NCI-H82 treated with DMSO at 0.1 percent for 48 hours (cell line): ENCODE measurements around the gene MYOF.
A peak's percentile ranks its signal among the peaks of the same experiment; 100 is the strongest.
"Not testable (repeated sequence)": the region's sequence is repeated elsewhere in the genome, so short reads cannot be mapped to it uniquely, and the experiment has no call there.

Experiments used
- DNase-seq: peaks from one replicate; lab custom pipeline; 2025; ENCODE audit not compliant: unreplicated experiment; lab: John Stamatoyannopoulos, UW

Gene MYOF

DNA sequence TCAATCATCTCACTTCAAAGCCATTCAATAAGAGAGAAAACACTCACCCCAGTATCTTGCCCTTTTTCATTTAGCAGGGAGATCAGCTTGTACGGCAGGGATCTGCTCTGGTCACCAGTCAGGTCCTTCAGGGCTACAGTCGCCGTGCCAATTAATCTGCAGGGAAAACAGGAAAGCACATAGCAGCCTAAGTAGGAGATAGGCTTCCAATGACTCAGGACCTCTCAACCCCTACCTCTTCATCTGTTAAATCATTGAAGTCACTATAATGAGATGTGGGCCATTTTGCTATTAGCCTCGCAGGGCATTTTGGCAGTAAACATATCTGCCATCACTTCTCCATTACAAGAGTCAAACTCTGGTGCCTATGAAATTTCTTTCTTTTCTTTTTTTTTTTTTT is 50.8 kb downstream of the MYOF start:
- no peak for DNase-seq

DNA sequence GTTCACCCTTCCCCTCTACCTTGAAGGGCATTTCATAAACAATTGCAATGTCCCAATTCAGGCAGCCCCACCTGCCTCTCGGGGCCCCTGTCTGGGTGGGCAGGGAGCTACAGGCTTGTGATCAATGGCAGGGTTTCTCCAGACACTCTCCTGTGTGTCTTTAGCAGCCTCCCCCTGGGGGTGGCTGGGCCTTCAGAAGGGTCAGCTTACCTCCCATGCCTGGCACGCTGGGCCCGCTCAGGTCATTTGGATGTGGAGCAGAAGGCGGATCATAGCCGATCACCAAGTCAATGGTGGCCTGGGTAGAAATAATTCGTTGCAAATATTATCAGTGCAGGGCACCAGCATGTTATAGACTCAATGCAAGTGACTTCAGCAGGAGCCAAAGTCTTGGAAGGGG is 56.3 kb downstream of the MYOF start:
- no peak for DNase-seq

DNA sequence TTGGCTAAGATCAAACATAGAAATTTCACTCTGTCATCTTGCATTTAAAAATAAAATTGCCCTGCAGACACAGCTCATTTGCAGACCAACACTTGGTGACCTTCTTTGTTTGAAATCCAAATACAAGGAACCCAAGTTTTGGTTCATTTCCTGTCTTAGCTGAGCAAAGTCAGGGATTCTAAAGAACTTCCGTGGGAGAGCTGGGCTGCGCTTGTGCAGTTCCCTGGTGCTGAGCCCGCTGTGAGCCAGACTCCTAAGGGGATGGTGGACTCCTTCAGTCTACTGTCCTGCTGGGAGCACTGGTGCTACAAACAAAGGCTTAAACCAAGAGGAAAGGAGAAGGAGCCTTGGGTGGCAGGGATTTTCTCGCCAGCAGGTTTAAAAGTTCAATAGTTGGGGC is 60.0 kb downstream of the MYOF start:
- DNase-seq, result no peak

DNA sequence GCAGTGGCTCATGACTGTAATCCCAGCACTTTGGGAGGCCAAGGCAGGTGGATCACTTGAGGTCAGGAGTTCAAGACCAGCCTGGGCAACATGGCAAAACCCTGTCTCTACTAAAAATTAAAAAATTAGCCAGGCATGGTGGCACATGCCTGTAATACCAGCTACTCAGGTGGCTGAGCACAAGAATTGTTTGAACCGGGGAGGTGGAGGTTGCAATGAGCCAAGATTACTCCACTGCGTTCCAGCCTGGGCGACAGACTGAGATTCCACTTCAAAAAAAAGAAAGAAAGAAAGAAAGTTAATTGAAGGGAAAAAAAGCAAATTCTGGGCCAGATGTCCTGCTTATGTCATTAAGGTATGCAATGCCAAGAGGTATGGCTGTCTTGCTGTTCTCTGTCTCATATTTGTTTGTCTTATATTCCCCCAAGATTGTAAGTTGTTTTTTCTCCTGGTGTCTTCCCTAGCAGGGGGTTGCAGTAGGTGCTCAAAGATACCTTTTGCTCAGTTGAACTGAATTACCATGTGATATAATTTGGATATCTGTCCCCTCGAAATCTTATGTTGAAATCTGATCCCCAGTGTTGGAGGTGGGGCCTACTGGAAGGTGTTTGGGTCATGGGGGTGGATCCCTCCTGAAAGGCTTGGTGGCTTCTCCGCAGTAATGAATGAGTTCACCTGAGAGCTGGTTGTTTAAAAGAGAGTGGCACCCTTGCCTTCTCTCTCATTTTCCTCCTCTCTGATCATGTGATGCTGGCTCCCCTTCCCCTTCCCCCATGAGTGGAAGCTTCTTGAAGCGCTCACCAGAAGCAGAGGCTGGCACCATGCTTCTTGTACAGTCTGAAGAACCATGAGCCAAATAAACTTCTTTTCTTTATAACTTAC is 60.9 kb downstream of the MYOF start:
- DNase-seq, result no peak

DNA sequence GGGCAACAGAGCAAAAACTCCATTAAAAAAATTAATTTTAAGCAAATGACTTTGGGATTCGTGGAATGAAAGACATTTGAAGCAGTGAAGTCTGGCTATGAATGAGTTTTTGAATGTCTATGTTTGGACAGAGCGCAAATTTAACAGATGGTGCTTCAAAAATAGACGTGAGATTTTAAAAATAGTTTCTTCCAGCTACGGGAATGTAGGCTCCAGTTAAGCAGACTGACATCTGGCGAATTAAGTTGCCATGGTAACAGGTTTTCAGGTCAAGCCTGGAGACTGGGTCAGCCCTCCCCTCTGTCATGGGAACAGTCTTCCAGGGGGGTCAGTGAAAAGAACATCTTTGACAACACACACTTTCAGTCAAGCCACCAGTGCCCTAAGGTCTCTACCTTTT is 62.0 kb downstream of the MYOF start:
- peak; percentile 39 for DNase-seq

DNA sequence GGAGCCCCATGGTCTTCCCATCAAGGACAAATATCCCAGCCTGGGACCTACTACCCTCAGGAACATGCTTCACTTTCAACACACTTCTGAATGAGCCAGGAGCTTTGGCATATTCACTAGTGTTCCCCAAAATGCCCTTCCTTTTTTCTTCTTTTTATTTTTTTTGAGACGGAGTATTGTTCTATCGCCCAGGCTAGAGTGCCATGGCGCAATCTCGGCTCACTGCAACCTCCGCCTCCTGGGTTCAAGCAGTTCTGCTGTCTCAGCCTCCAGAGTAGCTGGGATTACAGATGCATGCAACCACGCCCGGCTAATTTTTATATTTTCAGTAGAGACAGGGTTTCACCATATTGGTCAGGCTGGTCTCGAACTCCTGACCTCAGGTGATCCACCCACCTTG is 63.1 kb downstream of the MYOF start:
- not testable (repeated sequence) for DNase-seq

DNA sequence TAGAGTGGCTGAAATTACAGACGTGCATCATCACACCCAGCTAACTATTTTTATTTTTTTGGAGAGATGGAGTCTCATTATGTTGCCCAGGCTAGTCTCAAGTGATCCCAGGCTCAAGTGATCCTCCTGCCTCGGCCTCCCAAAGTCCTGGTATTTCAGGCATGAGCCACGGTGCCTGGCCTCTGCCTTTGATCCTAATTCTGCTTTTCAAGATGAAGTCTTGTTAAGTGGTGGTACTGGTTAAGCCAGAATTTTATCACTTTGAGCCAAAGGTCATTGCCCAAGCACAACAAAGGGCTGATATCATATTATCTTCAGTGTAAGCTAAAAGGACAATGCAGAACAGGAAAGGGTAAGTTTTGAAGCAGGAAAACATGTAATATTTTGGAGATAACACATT is 64.2 kb downstream of the MYOF start:
- DNase-seq, result no peak

DNA sequence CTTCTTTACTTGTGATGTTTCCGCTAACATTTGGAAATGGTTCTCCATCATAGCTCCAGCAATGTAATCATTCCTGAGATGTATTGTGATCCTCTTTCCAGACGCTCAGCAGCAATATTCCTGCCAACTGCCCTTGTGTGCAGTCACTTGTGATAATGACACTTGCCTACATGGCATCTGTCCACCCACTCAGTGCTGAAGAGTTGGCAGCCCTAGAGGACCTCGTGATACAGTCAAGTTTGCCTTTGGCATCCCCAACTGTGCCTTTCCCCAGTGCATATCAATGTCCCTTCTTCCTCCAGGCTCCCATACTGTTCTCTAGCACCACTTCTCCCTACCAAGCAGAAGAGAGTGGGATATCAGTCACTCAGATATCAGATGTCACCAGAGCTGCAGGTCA is 64.9 kb downstream of the MYOF start:
- no peak for DNase-seq

DNA sequence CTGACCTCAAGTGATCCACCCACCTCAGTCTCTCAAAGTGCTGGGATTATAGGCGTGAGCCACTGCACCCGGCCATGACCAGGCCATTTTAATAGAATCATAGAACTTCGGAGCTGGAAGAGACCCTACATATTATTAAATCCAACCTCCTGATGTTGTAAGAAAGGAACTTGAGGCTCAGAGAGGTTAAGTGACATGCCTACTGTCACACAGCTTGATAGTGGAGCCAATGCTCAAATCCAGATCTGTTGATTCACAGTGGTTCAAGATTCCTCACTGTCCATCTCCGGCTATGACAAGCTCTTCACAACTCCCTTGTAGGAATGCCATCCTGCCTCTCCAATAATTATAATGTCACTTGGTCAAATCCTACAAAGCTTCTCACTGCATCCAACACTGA is 65.3 kb downstream of the MYOF start:
- DNase-seq, result no peak

DNA sequence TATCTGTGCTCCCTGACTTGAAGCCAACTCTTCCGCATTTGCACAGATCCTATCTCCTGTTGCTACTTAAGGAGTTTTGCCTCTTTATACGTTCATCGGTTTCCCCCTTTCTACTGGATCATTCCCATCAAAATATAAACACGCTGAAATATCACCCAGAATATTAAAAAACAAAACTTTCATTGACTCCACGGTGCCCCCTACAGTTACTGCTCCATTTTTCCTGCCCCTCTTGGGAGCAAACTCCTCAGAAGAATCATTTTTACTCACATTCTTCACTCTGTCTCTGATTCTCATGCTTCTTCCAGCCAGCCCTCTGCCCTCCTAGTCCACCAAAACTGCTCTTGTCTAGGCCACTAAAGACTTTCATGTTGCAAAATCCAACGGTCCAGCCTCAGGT is 66.4 kb downstream of the MYOF start:
- DNase-seq, result no peak

DNA sequence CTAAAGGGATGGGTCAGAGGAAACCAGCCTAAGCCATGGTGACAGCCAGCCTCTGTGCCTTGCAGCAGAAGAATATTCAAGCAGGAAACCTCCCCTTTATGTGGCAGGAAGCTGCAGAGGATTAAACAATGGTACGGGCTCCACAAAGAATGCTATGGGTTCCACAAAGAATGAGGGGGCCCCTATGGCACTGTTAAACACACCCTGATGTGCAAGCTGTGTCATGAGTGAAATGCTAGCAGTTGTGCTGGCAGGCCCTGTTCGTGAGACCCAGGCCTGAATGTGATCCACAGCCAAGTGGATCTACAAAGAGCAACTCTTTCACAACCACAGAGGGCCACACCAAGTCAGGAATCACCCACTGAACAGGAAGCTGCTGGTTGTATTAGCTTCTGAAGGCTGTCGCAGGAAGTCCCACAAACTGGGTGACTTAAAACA is 68.9 kb downstream of the MYOF start:
- DNase-seq, result no peak

DNA sequence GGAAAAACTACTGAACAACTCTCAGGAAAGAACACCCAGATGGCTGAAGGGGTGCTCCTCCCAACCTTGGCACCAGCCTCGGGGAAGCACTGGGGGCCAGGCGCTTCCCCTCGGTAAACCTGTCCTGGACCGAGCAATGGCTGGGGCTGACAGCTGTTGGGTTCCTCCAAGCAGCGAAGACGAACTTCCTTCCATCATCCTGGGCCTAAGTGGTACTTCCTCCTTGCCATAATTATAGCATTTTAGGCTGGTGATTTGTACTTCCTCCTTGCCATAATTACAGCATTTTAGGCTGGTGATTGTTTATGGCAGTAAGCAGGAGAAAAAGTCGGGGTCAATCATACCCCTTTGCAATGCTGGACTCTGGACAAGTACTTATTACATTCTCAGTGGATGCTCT is 69.3 kb downstream of the MYOF start:
- no peak for DNase-seq

DNA sequence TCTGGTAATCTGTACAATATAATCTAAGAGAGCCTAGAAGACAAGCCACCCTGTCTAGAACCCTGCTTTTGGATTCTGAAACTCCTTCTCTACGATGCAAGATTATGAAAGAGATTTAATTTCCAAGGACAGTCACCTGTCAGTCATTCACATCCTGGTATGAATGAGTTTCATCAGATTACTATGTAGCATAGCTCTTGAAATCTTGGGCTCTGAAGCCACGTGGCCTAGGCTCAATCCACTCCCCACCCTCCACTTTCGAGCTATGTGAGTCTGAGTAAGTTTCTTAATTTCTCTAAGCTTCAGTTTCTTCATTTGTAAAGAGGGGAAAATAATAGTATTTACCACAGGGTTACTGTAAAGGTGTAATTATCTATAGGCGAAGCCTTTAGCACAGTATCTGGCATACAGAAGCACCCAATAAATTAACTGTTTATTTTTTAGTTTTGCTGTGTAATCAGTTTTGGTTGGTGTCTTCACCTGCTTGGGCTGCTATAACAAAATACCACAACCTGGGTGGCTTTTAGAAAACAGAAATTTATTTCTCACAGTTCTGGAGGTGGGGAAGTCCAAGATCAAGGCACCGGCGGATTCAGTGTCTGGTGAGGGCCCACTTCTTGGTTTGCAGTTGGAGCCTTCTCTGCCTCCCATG is 71.3 kb downstream of the MYOF start:
- DNase-seq, result no peak

DNA sequence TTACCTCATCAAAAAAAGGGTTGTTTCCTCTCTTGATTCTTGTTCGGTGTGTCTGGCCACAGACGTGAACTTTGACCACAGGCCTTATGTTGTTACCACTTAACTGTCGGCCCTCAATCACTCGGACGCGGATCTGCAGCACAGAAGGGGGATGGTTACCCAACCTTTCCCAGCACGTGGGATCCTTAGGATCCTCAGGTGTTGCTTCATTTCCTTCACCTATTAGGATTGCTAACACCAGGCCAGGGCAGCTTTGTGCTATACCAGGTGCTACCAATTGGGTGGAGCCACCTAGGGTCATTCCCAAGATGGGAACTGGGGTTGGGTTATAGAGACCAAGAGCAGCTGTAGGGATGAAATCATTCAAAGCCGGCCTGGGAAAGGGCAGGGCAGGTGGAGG is 73.4 kb downstream of the MYOF start:
- DNase-seq, result no peak

DNA sequence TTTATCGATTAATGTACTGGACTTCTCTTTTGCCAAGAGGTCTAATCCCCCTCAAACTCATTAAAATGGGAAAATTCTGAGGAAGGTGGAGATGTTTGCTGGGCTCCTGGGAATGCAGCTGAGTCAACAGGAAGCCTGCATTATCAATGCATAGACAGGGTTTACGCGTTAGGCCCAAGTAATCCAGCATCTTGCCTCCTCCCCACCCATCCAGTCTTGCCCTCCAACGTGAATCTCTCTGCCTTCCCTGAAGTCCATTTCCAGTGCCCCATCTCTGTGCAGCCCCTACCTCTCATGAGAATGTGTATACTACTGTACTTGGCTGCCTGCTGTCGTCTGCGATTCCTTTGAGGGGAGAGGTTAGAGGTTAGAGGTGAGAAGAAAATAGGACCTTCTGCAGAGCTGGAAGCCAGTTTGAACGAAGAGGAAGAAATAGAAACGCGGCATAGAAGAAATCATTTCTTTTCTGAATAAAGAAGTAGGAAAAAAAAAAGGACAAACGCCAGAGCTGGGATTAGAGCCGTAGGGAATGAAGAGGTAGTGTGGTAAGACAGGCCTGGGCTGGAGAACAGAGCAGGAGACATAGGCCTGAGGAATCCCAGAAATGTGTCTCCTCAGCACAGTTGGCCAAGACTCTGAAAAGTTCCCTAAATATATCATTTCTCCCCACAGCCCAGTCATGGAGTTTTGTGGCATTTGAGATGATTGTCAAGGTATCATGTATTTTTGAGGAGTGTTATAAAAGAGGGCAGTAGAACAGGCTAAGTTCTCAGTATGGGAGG is 75.6 kb downstream of the MYOF start:
- no peak for DNase-seq

DNA sequence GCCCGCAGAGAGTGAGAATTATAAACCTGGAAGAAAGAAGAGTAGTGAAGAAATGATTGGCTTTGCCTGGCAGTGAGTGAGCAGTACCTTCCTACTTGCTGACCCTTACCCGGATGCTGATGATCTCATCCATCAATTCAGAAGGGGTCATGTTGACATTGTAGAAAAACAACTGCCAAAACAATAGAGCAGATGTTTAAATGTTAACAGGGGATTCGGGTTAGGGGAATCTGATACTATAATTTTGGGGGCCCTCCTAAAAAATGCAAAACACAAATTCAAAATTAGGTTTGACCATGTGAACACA is 78.1 kb downstream of the MYOF start:
- DNase-seq, result no peak

DNA sequence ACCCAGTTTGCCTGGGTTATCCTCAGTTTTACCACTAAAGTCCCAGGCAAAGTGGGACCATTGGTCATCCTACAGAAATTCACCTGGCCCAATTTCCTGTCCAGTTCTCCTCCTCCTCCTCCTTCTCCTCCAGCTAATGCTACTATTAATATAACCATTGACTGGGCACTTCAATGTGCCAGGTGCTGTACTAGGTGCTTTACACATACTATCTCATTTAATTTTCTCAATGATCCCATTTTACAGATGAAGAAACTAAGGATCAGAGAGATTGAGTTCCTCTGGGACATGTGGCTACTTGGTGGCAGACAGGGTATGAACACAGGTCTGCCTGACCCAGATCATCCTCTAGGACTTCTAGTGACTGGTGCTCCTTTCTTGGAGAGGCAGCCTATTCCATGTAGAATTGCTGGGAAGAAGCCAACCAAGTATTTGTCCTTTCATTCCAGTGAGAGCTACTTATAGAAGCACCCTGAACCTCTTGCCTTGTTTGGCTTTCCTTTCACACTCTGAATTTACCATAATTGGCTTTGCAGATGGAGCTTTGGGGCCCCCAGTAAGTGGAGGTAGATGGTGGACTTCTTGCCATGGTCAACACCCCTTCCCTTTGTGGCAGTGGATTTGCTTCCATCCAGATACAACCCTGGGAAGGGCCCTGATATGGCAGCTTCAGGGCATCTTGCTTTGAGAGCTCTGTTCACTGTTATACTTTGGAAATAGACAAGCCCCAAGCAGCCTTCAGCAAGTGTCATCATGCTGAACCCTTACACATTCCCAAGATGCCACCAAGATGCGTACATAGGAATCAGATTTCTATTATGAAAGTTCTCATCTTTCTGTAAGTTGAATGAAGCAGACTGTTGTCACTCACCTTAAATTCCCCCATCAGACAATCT is 78.7 kb downstream of the MYOF start:
- DNase-seq, result no peak

DNA sequence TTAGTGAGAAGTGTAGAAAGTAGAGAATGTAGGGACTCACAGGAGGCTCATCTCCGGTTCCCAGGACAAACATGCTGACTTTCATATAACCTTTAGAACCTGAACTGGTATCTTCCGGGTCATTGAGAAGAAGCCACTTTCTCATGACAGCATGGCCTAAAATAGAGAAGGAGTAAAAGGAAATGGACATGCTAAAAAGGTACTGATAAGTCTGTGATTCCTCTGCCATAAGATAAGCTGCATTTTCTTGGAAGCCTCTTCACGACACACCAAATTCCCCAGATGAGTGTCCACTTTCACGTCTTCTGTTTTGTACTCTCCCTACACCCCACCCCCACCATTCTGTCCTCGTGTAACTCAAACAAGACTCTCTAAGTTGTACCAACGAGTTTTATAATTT is 79.9 kb downstream of the MYOF start:
- no peak for DNase-seq

DNA sequence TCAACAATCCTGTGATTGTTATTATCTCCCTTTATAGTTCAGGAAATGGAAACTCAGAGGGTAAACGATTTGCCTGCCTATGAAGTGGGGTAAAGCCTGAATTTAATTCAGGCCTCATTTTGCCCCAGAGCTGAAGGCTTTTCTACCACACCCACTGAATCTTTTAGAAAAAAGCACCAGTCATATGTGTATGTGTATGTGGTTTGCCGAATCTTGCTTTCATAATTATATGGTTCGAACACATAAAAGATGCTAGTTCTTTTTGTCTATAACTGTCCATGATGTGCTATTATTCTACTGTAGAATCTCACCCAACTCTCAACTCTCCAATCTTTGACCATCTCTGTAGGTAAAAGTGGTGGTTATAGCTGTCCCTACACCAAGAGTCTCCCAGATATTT is 83.6 kb downstream of the MYOF start:
- DNase-seq, result no peak

DNA sequence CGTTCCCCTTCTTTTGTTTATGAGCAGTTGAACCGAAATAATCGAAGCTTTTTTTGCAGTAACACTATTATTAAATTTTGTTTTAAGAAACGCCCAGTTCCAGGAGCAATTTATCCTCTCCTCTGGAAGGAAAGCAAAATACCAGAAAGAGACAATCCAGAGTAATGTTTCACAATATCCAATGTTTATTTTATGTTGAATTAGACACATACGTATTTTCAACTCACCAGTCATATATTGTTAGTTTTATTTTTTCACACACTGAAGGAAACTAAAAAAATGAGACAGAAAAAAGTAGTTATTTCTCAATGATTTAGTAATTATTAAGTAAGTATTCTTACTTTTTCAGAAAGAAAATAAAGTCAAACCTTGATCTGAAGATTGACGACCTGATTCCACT is 85.1 kb downstream of the MYOF start:
- no peak for DNase-seq

DNA sequence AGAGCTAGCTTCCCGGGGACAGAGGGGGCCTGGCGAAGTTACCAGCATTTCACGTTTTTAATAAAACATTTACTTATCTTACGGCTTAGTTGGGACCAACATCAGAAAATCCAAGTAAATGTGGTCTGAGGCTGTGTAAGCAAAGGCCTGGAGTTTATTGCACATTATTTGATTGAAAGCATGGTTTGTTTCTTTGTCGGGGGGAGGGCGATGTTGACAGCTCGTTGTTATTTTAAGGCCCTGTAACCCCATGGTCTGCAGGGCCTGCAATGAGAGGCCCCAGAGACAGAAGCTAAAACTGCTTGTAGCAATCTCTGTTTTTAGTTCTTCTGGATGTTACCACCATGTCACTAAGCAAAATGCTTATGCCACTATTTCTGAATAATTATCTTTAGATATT is 88.9 kb downstream of the MYOF start:
- DNase-seq, result no peak
